SIG-M5 (cell line): ENCODE measurements around the gene RPL3.
A peak's percentile ranks its signal among the peaks of the same experiment; 100 is the strongest.
"Not testable (repeated sequence)": the region's sequence is repeated elsewhere in the genome, so short reads cannot be mapped to it uniquely, and the experiment has no call there.

Experiments used
- DNase-seq: peaks from one replicate; lab custom pipeline; 2025; lab: John Stamatoyannopoulos, UW

The RPL3 gene

GRCh38 chr22:39351689-39352214 is 32.3 kb upstream of the RPL3 start:
- DNase-seq, result no peak

DNA sequence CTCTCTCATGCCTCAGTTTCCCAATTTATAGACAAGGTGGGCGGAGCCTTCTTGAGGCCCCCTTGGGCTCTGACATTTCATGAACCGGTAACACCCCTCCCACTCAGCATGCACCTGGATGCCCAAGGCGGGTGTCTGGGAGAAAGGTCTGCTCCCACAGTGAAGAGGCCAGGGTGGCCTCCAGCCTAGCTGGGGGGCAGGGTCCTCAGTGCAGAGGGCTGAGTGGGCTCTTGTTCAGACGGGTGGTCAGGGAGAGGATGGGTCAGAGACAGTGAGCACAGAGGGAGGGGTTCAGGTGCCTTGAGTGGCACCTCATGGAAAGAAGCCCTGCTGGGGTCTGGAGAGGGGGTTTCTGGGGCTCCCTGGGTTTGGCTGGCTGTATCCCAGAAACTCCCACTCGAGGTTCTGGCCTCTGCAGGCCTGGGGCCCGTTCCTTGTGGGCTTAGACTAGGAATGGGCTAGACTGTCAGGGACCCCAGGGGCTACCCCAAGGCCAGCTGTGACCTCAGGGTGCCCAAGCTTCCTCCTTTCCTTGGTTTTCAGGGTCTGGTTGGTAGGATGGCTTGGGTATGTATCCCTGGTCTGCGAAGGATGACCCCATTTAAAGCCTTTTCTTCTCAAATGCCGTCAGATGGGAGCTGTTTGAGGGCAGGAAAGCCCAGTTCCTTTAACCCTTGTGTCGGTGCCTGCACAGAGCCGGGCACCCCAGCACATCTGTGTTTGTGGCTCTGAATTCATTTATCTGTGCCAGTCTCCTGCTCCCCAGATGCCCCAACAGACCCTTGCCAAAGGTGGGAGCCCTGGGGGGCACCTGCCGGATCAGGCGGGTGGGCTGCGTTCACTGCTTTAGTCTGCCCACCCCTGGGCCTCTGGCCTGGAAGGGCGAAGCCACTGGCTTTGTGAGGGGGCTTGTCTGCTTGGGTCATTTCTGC is 31.6 kb upstream of the RPL3 start:
- no peak for DNase-seq

DNA sequence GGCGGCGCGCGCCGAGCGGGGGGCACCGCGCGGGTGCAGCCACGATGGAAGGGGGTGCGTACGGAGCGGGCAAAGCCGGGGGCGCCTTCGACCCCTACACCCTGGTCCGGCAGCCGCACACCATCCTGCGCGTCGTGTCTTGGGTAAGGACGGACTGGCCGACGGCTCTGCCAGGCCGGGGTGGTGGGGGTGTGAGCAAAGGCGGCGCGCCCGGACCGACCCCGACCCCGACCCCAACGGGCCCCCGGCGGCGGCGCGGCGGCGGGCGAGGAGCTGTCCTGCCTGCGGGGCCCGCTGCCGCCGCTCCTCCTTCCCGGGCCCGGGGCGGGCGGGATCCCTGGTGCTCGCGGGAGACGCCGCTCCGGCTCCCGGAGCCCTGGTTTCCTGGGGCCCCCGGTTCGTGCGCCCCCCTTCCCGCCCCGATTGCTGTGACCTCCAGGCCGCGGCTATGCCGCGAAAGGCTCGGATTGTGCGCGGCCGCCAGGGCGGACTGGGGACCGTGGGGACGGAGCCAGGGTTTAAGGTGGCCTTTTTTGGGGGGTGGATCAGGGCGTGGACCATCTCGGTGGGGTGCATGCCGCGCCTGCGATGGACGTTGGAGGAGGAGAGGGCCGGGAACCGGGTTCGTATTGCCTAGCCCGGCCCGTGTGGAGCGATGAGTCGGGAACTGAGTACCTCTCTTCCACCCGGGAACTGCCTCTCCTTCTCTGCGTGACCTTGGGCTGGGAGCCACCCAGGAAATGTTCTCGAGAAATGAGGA is 30.7 kb upstream of the RPL3 start, which contains the start of gene SYNGR1:
TSS of gene SYNGR1 (plus strand) at position 25 of the 760 bp plus-strand sequence. CDS start at position 45, 20 bp downstream.
- no peak for DNase-seq

DNA sequence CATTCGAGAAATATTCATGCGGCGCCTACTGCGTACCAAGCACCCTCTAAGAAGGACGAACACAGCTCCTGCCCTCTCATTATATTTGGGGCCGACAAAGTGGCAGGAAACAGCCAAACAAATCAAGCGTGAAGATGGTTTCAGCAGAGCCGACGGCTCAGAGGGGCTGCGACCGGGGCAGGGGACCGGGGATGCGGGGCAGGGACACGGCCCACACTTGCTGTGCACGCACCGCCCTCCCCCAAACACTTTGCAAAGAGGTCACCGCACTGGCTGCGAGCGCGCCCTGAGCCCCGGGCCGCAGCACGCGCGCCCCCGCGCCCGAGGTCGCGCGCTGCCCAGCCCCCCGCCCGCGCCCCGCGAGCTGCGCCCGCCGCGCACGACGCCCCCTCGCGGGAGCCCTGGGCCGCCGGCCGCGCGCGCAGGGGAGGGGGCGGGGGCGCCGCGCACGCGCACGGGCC is 30.1 kb upstream of the RPL3 start:
- no peak for DNase-seq

DNA sequence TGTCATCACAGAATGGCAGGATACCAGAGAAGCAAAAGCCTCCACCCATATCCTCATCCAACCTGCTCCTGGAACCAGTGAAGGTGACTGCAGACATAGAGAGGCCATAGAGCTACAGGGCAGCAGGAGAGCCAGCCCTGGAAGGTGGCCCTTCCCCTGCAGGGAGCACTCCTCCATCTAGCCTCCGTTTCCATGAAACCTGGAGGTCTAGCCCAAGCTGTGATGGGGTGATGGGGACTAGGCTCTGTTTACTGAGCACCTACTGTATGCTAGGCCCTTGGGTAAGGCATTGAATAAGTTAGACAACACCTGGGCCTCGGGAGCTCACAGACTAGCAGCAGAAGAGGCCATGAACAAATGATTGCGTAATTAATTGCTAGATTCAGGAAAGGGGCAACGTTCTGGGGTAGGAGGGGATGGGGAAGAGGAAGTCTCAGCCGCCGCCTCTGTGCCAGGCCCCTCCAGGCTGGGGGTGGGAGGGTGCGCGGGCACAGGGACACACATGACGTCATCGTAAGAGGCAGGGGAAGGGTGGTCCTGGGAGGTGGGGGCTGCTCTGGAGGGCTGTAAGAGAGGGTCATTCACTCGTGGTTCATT is 29.6 kb upstream of the RPL3 start:
- DNase-seq, result peak; percentile 44

DNA sequence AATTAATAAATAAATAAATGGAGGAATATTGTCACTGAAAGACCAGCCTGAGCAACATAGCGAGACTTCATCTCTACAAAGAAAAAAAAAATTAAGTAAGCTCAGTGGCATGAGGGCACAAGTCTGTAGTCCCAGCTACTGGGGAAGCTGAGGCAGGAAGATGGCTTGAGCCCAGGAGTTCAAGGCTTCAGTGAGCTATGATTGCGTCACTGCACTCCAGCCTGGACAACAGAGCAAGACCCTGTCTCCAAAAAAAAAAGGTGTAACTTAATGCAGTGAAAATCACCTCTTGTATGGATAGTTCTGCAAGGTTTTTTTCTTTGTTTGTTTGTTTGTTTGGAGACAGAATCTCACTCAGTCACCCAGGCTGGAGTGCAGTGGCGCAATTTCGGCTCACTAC is 25.8 kb upstream of the RPL3 start:
- no peak for DNase-seq

DNA sequence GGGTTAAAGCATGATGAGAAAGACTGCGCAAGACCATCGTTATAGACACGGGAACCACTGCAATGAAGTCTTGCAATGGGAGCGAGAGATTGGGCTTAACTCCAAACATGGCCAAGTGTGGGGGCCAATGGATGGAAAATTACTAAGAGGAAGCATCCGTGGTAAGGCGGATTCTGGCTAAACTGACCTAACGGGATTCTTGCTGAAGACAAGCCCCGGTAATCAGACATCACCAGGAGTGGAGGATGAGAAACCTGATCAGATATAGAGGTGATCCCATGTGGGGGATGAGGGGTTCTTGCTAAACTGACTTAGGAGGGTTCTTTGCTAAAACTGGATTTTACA is 24.6 kb upstream of the RPL3 start:
- DNase-seq, result no peak

DNA sequence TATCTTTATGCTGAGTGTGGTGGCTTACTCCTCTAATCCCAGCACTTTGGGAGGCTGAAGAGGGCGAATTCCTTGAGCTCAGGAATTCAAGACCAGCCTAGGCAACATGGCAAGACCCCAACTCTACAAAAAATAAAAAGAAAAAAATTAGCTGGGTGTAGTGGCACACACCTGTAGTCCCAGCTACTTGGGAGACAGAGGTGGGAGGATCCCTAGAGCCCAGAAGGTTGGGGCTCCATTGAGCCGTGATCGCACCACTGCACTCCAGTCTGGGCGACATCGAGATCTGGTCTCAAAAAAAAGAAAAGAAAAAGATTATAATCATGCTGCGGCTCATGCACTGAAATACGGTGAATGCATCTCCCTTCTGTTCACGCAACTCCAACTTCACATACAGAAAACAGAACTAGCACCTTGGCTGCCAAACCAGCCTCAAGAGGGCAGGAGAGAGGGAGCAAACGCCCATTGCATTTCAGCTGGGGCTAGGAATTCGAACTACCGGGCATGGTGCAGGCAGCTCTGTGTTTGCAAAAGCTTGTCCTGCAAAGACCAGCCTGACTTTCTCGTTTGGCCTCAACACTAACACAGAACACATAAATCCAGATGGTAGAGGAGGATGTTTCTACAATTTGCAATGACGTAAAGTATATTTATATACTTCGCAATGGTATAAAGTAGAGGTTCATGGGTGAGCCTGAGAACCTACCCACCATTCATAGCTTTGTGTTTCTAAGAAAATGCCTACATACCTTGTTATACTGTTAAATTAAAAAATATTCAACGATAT is 24.0 kb upstream of the RPL3 start:
- no peak for DNase-seq

- DNase-seq, result no peak
Measured at GRCh38 chr22:39341179-39341578, 21.8 kb upstream of the RPL3 start.

GRCh38 chr22:39339775-39340174 is 20.4 kb upstream of the RPL3 start:
- DNase-seq, result not testable (repeated sequence)

GRCh38 chr22:39336411-39336810 is 17.0 kb upstream of the RPL3 start:
- no peak for DNase-seq

GRCh38 chr22:39332441-39333064 is 13.1 kb upstream of the RPL3 start:
- no peak for DNase-seq

DNA sequence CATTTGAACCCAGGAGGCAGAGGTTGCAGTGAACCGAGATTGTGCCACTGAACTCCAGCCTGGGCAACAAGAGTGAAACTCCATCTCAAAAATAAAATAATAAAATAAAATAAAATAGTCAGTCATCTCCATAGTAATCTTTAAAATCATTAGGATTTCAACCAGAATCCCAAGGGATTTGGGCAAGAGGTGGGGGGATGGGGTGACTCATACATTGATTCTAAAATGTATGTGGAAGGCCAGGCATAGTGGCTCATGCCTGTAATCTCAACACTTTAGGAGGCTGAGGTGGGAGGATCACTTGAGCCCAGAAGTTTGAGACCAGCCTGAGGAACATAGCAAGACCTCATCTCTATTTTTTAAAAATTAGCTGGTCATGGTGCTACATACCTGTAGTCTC is 11.1 kb upstream of the RPL3 start:
- DNase-seq, result not testable (repeated sequence)

DNA sequence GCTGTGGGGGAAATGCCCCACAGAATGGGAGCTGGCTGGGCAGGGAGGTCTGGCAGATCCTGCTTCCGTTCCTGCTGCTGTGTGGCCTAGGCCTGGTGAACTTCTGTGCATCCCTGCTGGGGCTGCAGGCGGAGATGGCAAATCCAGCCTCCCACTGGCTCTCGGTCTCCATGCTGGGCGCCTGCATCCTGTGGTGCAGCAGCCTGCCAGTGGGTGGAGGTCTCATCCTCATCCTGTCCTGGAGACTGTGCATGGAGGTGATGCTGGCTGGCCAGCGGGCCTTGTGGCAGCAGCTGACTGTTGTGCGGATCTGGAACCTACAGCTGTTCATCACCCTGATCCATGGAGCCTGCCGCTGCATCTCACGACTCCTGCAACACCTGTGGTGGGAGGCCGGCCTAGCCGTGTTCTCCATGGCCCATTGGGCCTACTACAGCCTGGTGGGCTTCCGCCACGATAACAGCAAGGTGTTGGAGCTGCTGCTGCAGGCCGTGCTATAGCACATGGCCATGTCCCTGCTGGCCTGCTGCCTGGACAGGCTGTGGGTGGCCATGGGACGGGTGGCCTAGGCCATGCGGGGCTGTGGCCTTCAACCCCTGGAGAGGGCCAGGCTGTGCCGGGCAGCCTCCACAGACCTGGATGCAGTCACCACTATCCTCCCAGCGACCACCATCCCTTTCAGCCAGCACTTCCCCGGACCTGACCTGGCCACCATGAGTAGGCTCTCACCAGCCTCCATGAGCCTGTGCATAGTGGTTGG is 8.8 kb upstream of the RPL3 start:
- DNase-seq, result no peak

GRCh38 chr22:39325392-39325932 is 6.0 kb upstream of the RPL3 start:
- DNase-seq, result no peak

DNA sequence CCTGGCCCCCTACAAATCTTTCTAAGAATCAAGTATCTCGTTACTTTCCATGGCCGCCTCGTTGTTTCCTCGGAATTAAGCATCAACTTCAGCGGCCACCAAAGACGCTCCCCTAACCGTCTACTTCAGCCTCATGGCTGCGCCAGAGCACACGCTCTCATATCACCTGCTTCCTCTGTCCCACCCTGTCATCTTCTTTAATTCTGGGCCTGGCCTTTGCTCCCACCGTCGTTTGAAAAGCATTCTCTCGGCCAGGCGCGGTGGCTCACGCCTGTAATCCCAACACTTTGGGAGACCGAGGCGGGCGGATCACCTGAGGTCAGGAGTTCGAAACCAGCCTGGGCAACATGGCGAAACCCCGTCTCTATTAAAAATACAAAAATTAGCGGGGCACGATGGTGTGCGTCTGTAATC is 1.2 kb upstream of the RPL3 start:
- not testable (repeated sequence) for DNase-seq

GRCh38 chr22:39318507-39319283 is 728 bp downstream of the RPL3 start:
- no peak for DNase-seq

- no peak for DNase-seq
Measured at GRCh38 chr22:39317775-39318506, 1.5 kb downstream of the RPL3 start.
